ENCODE data around the gene VIL1. TPM values are rescaled to one million over a fixed set of nuclear protein-coding genes. Genes with fewer than 3 reads are reported as not detected.

VIL1 gene
- total RNA-seq, 1 experiment from 2014 or later, result 3.0 TPM

DNA sequence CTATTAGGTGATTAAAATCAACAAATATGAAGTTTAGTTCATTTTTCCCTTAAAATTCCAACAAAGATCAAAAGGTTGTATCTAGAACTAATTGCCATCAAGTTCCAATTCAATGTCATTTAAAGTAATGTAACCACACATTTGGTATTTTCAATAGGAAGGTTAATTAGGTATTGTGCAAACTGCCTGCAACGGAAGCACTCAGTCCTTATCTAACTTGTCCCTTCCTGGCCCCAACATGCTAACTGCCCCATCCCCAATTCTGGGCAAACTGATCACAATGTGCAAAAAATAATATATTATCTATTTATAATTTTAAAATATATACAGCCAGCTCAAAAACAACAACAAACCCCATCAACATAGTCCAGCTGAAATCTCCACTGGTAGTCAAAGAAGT, 33.2 kb downstream of the VIL1 start:
- CTCF ChIA-PET, result interaction anchor here (1.1 kb wide), 1 partner anchor 56 kb away, joined by 5 read pairs; no protein-coding TSS in a partner anchor
- Mint-ChIP-seq H3K36me3 (peaks cover 50% of the 10 kb centered on the region), H3K27ac (no peak overlapping the region), H3K4me1 (peaks cover 11% of the 10 kb centered on the region), H3K4me3 (no peak overlapping the region), H3K27me3 (ENCODE audit: low read depth) (no peaks in the 10 kb centered on the region), H3K9me3 (peaks cover 8% of the 10 kb centered on the region; the same call in 1 of the 2 replicates)
- no peak for ATAC-seq
- POLR2A ChIA-PET, result no interaction called here
- no peak for DNase-seq (ENCODE audit: low spot score)
- TF ChIP-seq, protein P1, sequence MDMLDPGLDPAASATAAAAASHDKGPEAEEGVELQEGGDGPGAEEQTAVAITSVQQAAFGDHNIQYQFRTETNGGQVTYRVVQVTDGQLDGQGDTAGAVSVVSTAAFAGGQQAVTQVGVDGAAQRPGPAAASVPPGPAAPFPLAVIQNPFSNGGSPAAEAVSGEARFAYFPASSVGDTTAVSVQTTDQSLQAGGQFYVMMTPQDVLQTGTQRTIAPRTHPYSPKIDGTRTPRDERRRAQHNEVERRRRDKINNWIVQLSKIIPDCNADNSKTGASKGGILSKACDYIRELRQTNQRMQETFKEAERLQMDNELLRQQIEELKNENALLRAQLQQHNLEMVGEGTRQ (CRISPR knock-in tag; IDR thresholded peaks at IDR 0.05), result no peak
- no peak for TF ChIP-seq NFE2L1 (CRISPR knock-in tag; IDR thresholded peaks at IDR 0.05)
- TF ChIP-seq, protein P2, sequence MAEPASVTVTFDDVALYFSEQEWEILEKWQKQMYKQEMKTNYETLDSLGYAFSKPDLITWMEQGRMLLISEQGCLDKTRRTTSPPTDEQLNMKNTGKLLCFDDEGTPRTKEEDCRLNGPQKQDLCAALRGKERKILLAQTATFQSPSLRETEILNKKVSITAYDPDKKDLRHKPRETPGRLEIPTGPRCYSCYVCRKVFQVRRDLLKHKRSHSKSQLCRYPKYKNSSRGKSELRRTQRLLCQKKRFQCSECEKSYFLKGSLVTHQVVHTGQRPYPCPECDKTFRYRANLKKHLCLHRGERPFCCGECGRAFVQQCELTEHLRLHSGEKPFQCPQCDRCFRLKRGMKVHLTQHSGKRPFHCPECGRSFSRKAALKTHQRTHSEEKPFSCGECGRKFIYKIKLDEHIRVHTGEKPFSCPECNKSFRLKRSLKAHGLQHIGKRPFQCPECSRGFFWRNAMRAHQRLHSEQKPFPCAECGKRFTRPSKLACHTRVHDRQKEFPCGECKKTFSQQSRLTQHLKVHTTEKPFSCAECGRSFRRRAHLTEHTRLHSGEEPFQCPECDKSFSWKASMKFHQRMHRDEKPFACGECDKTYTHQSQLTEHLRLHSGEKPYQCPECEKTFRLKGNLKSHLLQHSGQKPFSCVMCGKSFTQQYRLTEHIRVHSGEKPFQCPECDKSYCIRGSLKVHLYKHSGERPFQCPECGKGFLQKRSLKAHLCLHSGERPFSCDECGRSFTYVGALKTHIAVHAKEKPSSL (CRISPR knock-in tag; conservative IDR thresholded peaks at IDR 0.05), result no peak
- no peak for TF ChIP-seq SMAD4 (CRISPR knock-in tag; IDR thresholded peaks at IDR 0.05)
- TF ChIP-seq JAZF1 (CRISPR knock-in tag; IDR thresholded peaks at IDR 0.05), result no peak
- no peak for TF ChIP-seq ZNF317 (CRISPR knock-in tag; IDR thresholded peaks at IDR 0.05; ENCODE audit: borderline replicate concordance, low read depth)
- TF ChIP-seq, protein P3, sequence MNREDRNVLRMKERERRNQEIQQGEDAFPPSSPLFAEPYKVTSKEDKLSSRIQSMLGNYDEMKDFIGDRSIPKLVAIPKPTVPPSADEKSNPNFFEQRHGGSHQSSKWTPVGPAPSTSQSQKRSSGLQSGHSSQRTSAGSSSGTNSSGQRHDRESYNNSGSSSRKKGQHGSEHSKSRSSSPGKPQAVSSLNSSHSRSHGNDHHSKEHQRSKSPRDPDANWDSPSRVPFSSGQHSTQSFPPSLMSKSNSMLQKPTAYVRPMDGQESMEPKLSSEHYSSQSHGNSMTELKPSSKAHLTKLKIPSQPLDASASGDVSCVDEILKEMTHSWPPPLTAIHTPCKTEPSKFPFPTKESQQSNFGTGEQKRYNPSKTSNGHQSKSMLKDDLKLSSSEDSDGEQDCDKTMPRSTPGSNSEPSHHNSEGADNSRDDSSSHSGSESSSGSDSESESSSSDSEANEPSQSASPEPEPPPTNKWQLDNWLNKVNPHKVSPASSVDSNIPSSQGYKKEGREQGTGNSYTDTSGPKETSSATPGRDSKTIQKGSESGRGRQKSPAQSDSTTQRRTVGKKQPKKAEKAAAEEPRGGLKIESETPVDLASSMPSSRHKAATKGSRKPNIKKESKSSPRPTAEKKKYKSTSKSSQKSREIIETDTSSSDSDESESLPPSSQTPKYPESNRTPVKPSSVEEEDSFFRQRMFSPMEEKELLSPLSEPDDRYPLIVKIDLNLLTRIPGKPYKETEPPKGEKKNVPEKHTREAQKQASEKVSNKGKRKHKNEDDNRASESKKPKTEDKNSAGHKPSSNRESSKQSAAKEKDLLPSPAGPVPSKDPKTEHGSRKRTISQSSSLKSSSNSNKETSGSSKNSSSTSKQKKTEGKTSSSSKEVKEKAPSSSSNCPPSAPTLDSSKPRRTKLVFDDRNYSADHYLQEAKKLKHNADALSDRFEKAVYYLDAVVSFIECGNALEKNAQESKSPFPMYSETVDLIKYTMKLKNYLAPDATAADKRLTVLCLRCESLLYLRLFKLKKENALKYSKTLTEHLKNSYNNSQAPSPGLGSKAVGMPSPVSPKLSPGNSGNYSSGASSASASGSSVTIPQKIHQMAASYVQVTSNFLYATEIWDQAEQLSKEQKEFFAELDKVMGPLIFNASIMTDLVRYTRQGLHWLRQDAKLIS (CRISPR knock-in tag; IDR thresholded peaks at IDR 0.05; ENCODE audit: borderline replicate concordance), result no peak
- no peak for TF ChIP-seq ZNF138 (CRISPR knock-in tag; conservative IDR thresholded peaks at IDR 0.05)
- TF ChIP-seq MYBL2 (CRISPR knock-in tag; IDR thresholded peaks at IDR 0.05), result no peak
- TF ChIP-seq NR1H2 (CRISPR knock-in tag; IDR thresholded peaks at IDR 0.05), result no peak
- no peak for TF ChIP-seq TCF7 (CRISPR knock-in tag; IDR thresholded peaks at IDR 0.05; ENCODE audit: low read depth)
- TF ChIP-seq GRHL2 (CRISPR knock-in tag; IDR thresholded peaks at IDR 0.05; ENCODE audit: insufficient replicate concordance, severe bottlenecking), result no peak
- no peak for TF ChIP-seq RELA (CRISPR knock-in tag; IDR thresholded peaks at IDR 0.05; ENCODE audit: borderline replicate concordance)
- TF ChIP-seq OVOL2 (CRISPR knock-in tag; IDR thresholded peaks at IDR 0.05; ENCODE audit: borderline replicate concordance), result no peak

DNA sequence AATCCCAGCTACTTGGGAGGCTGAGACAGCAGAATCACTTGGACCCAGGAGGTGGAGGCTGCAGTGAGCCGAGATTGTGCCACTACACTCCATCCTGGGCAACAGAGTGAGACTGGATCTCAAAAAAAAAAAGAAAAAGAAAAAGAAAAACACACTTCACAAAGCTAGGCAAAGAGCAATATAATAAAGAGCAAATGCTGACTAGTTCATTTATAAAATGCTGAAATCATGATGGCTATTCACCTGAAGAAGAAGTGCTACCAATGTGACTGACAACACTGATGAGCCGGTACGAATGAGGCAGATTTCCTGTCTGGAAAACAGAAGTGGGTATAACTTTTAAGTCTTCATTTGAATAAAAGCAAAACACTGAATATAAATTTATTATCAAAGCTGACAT, 37.9 kb downstream of the VIL1 start:
- TF ChIP-seq, protein P4, sequence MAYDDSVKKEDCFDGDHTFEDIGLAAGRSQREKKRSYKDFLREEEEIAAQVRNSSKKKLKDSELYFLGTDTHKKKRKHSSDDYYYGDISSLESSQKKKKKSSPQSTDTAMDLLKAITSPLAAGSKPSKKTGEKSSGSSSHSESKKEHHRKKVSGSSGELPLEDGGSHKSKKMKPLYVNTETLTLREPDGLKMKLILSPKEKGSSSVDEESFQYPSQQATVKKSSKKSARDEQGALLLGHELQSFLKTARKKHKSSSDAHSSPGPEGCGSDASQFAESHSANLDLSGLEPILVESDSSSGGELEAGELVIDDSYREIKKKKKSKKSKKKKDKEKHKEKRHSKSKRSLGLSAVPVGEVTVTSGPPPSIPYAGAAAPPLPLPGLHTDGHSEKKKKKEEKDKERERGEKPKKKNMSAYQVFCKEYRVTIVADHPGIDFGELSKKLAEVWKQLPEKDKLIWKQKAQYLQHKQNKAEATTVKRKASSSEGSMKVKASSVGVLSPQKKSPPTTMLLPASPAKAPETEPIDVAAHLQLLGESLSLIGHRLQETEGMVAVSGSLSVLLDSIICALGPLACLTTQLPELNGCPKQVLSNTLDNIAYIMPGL (CRISPR knock-in tag; IDR thresholded peaks at IDR 0.05), result no peak
- TF ChIP-seq GRHL2 (CRISPR knock-in tag; IDR thresholded peaks at IDR 0.05; ENCODE audit: insufficient replicate concordance, severe bottlenecking) (no peak), JAZF1 (CRISPR knock-in tag; IDR thresholded peaks at IDR 0.05) (no peak), CBFB (CRISPR knock-in tag; IDR thresholded peaks at IDR 0.05; ENCODE audit: low read depth) (no peak), GTF2I (CRISPR knock-in tag; conservative IDR thresholded peaks at IDR 0.05) (no peak), SP1 (CRISPR knock-in tag; conservative IDR thresholded peaks at IDR 0.05) (no peak), ZNF121 (CRISPR knock-in tag; IDR thresholded peaks at IDR 0.05) (no peak), NFATC4 (CRISPR knock-in tag; IDR thresholded peaks at IDR 0.05) (no peak)
- TF ChIP-seq, protein P5, sequence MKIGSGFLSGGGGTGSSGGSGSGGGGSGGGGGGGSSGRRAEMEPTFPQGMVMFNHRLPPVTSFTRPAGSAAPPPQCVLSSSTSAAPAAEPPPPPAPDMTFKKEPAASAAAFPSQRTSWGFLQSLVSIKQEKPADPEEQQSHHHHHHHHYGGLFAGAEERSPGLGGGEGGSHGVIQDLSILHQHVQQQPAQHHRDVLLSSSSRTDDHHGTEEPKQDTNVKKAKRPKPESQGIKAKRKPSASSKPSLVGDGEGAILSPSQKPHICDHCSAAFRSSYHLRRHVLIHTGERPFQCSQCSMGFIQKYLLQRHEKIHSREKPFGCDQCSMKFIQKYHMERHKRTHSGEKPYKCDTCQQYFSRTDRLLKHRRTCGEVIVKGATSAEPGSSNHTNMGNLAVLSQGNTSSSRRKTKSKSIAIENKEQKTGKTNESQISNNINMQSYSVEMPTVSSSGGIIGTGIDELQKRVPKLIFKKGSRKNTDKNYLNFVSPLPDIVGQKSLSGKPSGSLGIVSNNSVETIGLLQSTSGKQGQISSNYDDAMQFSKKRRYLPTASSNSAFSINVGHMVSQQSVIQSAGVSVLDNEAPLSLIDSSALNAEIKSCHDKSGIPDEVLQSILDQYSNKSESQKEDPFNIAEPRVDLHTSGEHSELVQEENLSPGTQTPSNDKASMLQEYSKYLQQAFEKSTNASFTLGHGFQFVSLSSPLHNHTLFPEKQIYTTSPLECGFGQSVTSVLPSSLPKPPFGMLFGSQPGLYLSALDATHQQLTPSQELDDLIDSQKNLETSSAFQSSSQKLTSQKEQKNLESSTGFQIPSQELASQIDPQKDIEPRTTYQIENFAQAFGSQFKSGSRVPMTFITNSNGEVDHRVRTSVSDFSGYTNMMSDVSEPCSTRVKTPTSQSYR (CRISPR knock-in tag; IDR thresholded peaks at IDR 0.05), result no peak
- TF ChIP-seq, protein P1 (CRISPR knock-in tag; IDR thresholded peaks at IDR 0.05), result no peak
- TF ChIP-seq, protein P6, sequence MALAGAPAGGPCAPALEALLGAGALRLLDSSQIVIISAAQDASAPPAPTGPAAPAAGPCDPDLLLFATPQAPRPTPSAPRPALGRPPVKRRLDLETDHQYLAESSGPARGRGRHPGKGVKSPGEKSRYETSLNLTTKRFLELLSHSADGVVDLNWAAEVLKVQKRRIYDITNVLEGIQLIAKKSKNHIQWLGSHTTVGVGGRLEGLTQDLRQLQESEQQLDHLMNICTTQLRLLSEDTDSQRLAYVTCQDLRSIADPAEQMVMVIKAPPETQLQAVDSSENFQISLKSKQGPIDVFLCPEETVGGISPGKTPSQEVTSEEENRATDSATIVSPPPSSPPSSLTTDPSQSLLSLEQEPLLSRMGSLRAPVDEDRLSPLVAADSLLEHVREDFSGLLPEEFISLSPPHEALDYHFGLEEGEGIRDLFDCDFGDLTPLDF (CRISPR knock-in tag; IDR thresholded peaks at IDR 0.05), result no peak
- POLR2A ChIA-PET, result no interaction called here
- H3K27ac Mint-ChIP-seq, result no peak overlapping the region

More for the DNA sequence above, 37.9 kb downstream of the VIL1 start:
- Mint-ChIP-seq H3K4me1 (peaks cover 2% of the 10 kb centered on the region), H3K36me3 (peaks cover 52% of the 10 kb centered on the region), H3K4me3 (no peak overlapping the region), H3K27me3 (ENCODE audit: low read depth) (no peaks in the 10 kb centered on the region), H3K9me3 (peaks cover 8% of the 10 kb centered on the region; the same call in 1 of the 2 replicates)
- ATAC-seq, result no peak
- CTCF ChIA-PET, result interaction anchor here (0.6 to 1.1 kb wide), 2 partner anchors 24 to 60 kb away, joined by 3 read pairs; no protein-coding TSS in a partner anchor
- DNase-seq (ENCODE audit: low spot score), result no peak
